ENCODE data around the gene OCEL1. TPM values are rescaled to one million over a fixed set of nuclear protein-coding genes. Genes with fewer than 3 reads are reported as not detected.

OCEL1 gene
- total RNA-seq, 1 experiment from 2014 or later: 5.6 TPM

DNA sequence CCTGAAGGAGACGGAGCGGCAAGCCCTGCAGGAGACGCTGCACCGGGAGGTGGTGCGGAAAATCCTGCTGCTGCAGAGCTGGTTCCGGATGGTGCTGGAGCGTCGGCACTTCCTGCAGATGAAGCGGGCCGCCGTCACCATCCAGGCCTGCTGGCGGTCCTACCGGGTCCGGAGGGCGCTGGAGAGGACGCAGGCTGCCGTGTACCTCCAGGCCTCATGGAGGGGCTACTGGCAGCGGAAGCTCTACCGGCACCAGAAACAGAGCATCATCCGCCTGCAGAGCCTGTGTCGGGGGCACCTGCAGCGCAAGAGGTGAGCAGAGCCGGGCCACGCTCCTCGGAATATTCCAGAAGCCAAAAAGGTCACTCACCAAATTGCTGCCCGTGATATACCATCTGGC is 33.3 kb upstream of the OCEL1 start:
- H2AFZ ChIP-seq (ENCODE audit: low read length): no peak overlapping the region
- no peaks in the 10 kb centered on the region for H3F3A ChIP-seq (ENCODE audit: low read length, unreplicated experiment)
- no peaks in the 10 kb centered on the region for H3K4me1 ChIP-seq (ENCODE audit: insufficient read depth, low read length)
- H3K36me3 ChIP-seq (ENCODE audit: low read depth, low read length): peaks cover 16% of the 10 kb centered on the region
- TF ChIP-seq, protein P1, sequence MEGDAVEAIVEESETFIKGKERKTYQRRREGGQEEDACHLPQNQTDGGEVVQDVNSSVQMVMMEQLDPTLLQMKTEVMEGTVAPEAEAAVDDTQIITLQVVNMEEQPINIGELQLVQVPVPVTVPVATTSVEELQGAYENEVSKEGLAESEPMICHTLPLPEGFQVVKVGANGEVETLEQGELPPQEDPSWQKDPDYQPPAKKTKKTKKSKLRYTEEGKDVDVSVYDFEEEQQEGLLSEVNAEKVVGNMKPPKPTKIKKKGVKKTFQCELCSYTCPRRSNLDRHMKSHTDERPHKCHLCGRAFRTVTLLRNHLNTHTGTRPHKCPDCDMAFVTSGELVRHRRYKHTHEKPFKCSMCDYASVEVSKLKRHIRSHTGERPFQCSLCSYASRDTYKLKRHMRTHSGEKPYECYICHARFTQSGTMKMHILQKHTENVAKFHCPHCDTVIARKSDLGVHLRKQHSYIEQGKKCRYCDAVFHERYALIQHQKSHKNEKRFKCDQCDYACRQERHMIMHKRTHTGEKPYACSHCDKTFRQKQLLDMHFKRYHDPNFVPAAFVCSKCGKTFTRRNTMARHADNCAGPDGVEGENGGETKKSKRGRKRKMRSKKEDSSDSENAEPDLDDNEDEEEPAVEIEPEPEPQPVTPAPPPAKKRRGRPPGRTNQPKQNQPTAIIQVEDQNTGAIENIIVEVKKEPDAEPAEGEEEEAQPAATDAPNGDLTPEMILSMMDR (conservative IDR thresholded peaks at IDR 0.05; ENCODE audit: low read depth, low read length): no peak
- TF ChIP-seq EZH2 (IDR thresholded peaks at IDR 0.05; ENCODE audit: low read length, unreplicated experiment) (no peak), EZH2phosphoT487 (IDR thresholded peaks at IDR 0.05; ENCODE audit: borderline replicate concordance, low read length) (no peak)
- H3K27ac ChIP-seq (ENCODE audit: low read length): no peak overlapping the region
- ATAC-seq (no peak), DNase-seq (no peak)
- intact Hi-C loops (cut with micrococcal nuclease): no loop called here
- no peak overlapping the region for H3K4me2 ChIP-seq (ENCODE audit: low read length)
- H3K4me3 ChIP-seq (ENCODE audit: low read length): no peak overlapping the region
- ChIA-PET POLR2A (ENCODE audit: unreplicated experiment) (no interaction called here), CTCF (no interaction called here)
- no peaks in the 10 kb centered on the region for H3K27me3 ChIP-seq (ENCODE audit: low read length)
- H4K20me1 ChIP-seq (ENCODE audit: low read length): no peaks in the 10 kb centered on the region
- H3K9me3 ChIP-seq (ENCODE audit: low read length): no peaks in the 10 kb centered on the region
- H3K9me2 ChIP-seq (replicated peaks; ENCODE audit: low read length): no peaks in the 10 kb centered on the region
- H3K9ac ChIP-seq (ENCODE audit: low read length): no peak overlapping the region
- BruUV-seq (replicated peaks): no TSS peak
- H3K79me2 ChIP-seq (ENCODE audit: low read length): no peaks in the 10 kb centered on the region

DNA sequence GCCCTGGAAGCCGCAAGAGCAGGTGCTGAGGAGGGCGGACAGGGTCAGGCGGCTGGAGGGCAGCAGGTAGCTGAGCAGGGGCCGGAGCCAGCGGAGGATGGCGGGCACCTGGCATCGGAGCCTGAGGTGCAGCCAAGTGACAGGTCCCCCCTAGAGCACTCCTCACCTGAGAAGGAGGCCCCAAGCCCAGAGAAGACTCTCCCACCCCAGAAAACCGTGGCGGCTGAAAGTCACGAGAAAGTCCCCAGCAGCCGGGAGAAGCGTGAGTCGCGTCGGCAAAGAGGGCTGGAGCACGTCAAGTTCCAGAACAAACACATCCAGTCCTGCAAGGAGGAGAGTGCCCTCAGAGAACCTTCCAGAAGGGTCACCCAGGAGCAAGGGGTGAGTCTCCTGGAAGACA is 31.4 kb upstream of the OCEL1 start:
- H4K20me1 ChIP-seq (ENCODE audit: low read length): no peaks in the 10 kb centered on the region
- H2AFZ ChIP-seq (ENCODE audit: low read length): no peak overlapping the region
- intact Hi-C loops (cut with micrococcal nuclease): no loop called here
- no peaks in the 10 kb centered on the region for H3K9me2 ChIP-seq (replicated peaks; ENCODE audit: low read length)
- H3K4me3 ChIP-seq (ENCODE audit: low read length): no peak overlapping the region
- H3K27ac ChIP-seq (ENCODE audit: low read length): no peak overlapping the region
- ATAC-seq (no peak), DNase-seq (no peak)
- H3K79me2 ChIP-seq (ENCODE audit: low read length): no peaks in the 10 kb centered on the region
- peaks cover 13% of the 10 kb centered on the region for H3K36me3 ChIP-seq (ENCODE audit: low read depth, low read length)
- H3K4me2 ChIP-seq (ENCODE audit: low read length): no peak overlapping the region
- ChIA-PET CTCF (no interaction called here), POLR2A (ENCODE audit: unreplicated experiment) (no interaction called here)
- H3K4me1 ChIP-seq (ENCODE audit: insufficient read depth, low read length): no peaks in the 10 kb centered on the region
- no peak for TF ChIP-seq EZH2phosphoT487 (IDR thresholded peaks at IDR 0.05; ENCODE audit: borderline replicate concordance, low read length)
- TF ChIP-seq, protein P1 (conservative IDR thresholded peaks at IDR 0.05; ENCODE audit: low read depth, low read length): no peak
- TF ChIP-seq EZH2 (IDR thresholded peaks at IDR 0.05; ENCODE audit: low read length, unreplicated experiment): no peak
- BruUV-seq (replicated peaks): TSS peak; percentile 58
- H3K9ac ChIP-seq (ENCODE audit: low read length): no peak overlapping the region
- H3K27me3 ChIP-seq (ENCODE audit: low read length): no peaks in the 10 kb centered on the region
- H3K9me3 ChIP-seq (ENCODE audit: low read length): no peaks in the 10 kb centered on the region
- no peaks in the 10 kb centered on the region for H3F3A ChIP-seq (ENCODE audit: low read length, unreplicated experiment)

DNA sequence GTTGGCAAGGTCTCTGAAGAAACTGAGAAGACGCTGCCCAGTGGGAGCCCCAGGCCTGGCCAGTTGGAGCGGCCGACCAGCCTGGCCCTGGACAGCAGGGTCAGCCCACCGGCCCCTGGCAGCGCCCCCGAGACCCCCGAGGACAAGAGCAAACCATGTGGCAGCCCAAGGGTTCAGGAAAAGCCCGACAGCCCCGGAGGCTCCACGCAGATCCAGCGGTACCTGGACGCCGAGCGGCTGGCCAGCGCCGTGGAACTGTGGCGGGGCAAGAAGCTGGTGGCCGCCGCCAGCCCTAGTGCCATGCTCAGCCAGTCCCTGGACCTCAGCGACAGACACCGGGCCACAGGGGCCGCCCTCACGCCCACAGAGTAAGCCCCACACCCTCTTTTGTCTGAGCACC is 30.9 kb upstream of the OCEL1 start:
- ATAC-seq (no peak), DNase-seq (no peak)
- no peak for TF ChIP-seq EZH2phosphoT487 (IDR thresholded peaks at IDR 0.05; ENCODE audit: borderline replicate concordance, low read length)
- TF ChIP-seq EZH2 (IDR thresholded peaks at IDR 0.05; ENCODE audit: low read length, unreplicated experiment): no peak
- TF ChIP-seq, protein P1 (conservative IDR thresholded peaks at IDR 0.05; ENCODE audit: low read depth, low read length): no peak
- Histone ChIP-seq H3F3A (ENCODE audit: low read length, unreplicated experiment) (no peaks in the 10 kb centered on the region), H3K9me2 (replicated peaks; ENCODE audit: low read length) (no peaks in the 10 kb centered on the region), H3K27me3 (ENCODE audit: low read length) (no peaks in the 10 kb centered on the region), H3K79me2 (ENCODE audit: low read length) (no peaks in the 10 kb centered on the region), H3K4me2 (ENCODE audit: low read length) (no peak overlapping the region), H3K4me3 (ENCODE audit: low read length) (no peak overlapping the region), H3K9ac (ENCODE audit: low read length) (no peak overlapping the region), H3K4me1 (ENCODE audit: insufficient read depth, low read length) (no peaks in the 10 kb centered on the region), H3K27ac (ENCODE audit: low read length) (no peak overlapping the region), H3K9me3 (ENCODE audit: low read length) (no peaks in the 10 kb centered on the region), H4K20me1 (ENCODE audit: low read length) (no peaks in the 10 kb centered on the region), H2AFZ (ENCODE audit: low read length) (no peak overlapping the region), H3K36me3 (ENCODE audit: low read depth, low read length) (peaks cover 15% of the 10 kb centered on the region)
- BruUV-seq (replicated peaks): no TSS peak
- intact Hi-C loops (cut with micrococcal nuclease): no loop called here
- CTCF ChIA-PET: no interaction called here
- POLR2A ChIA-PET (ENCODE audit: unreplicated experiment): no interaction called here
